Endothelial cell of umbilical vein (primary cell): ENCODE data around the gene IL6ST. TPM values are rescaled to one million over a fixed set of nuclear protein-coding genes. Genes with fewer than 3 reads are reported as not detected.
"Not testable (repeated sequence)": the region's sequence is repeated elsewhere in the genome, so short reads cannot be mapped to it uniquely, and the experiment has no call there.

Source experiments
- BruUV-seq: library from RNA; stranded (reverse); fragments of 400-500 nt; replicated peaks from 2 replicates; lab custom pipeline; 2021; lab: Mats Ljungman, UMichigan
- CTCF ChIA-PET: fragments of 300-600, 350-600 bp; sonication (Branson Sonifier 250); formaldehyde crosslinking; loops from one replicate; lab custom pipeline; 2021; ENCODE audit warnings: antibody characterized with exemption, inconsistent platforms; lab: Charles Lee
- POLR2A ChIA-PET: fragments of 300-600, 350-600 bp; sonication (Branson Sonifier 250); formaldehyde crosslinking; loops from one replicate; lab custom pipeline; 2021; ENCODE audit warnings: antibody characterized with exemption, inconsistent platforms; lab: Charles Lee
- DNase-seq: peaks from one replicate; pipeline ENCODE4 v3.0.0-alpha.2; 2011; ENCODE audit warnings: low read depth, low spot score
- FAIRE-seq: peaks from 2 replicates; lab custom pipeline; 2011; peaks lifted over from hg19 to GRCh38; lab: Jason Lieb, UNC
- H2AFZ ChIP-seq: 2 replicates; pipeline ENCODE4 v1.6.0; 2012; ENCODE audit warnings: low read depth, low read length, control low read depth, inconsistent platforms
- H3K27ac ChIP-seq: 2 replicates; pipeline ENCODE4 v1.5.1; 2011; ENCODE audit warnings: low read depth, mild to moderate bottlenecking, control low read depth, low read length, moderate library complexity; ENCODE audit not compliant: insufficient read depth
- H3K27me3 ChIP-seq, 2 experiments: 2 replicates each; pipeline versions ENCODE4 v1.6.0 to v1.6.1; 2011; ENCODE audit warnings: low read length in 2 of 2, mixed read lengths in 1 of 2; ENCODE audit not compliant: control insufficient read depth in 2 of 2, insufficient read depth in 2 of 2
- H3K36me3 ChIP-seq, 2 experiments: 2 replicates in 1 of 2; 3 replicates in 1 of 2; pipeline ENCODE4 v1.5.1; 2011; ENCODE audit warnings: low read length in 2 of 2, mild to moderate bottlenecking in 1 of 2, moderate library complexity in 1 of 2; ENCODE audit not compliant: control insufficient read depth in 2 of 2, insufficient read depth in 2 of 2; ENCODE audit errors: extremely low read depth in 1 of 2
- H3K4me1 ChIP-seq: 3 replicates; pipeline ENCODE4 v1.5.1; 2011; ENCODE audit warnings: mild to moderate bottlenecking, low read length; ENCODE audit not compliant: control insufficient read depth, insufficient read depth; ENCODE audit errors: extremely low read depth
- H3K4me2 ChIP-seq: 2 replicates; pipeline ENCODE4 v1.6.1; 2011; ENCODE audit warnings: low read length, control low read depth, mixed read lengths; ENCODE audit not compliant: insufficient read depth
- H3K4me3 ChIP-seq, 3 experiments: fragments of 200-600 bp in 1 of 3; sonication (generic), shearing (Covaris generic) in 1 of 3; replicated peaks in 1 of 3; 2 replicates each; pipeline ENCODE4 v1.5.1; 2011 to 2016; ENCODE audit warnings: control low read depth in 3 of 3, low read length in 3 of 3, mild to moderate bottlenecking in 2 of 3, inconsistent platforms in 1 of 3, low read depth in 1 of 3, moderate library complexity in 1 of 3; ENCODE audit not compliant: insufficient read depth in 1 of 3
- H3K79me2 ChIP-seq: 2 replicates; pipeline ENCODE4 v1.6.0; 2012; ENCODE audit warnings: low read length, inconsistent platforms; ENCODE audit not compliant: control insufficient read depth, insufficient read depth
- H3K9ac ChIP-seq: replicated peaks from 2 replicates; pipeline ENCODE3; 2011; ENCODE audit warnings: low read length, control low read depth; ENCODE audit not compliant: insufficient read depth; ENCODE audit errors: extremely low read depth
- H3K9me1 ChIP-seq: replicated peaks from 3 replicates; pipeline ENCODE4 v1.6.0; 2011; ENCODE audit warnings: mild to moderate bottlenecking, low read length; ENCODE audit not compliant: control insufficient read depth, insufficient read depth; ENCODE audit errors: extremely low read depth
- H3K9me3 ChIP-seq: replicated peaks from 2 replicates; pipeline ENCODE4 v1.5.1; 2012; ENCODE audit warnings: low read length, inconsistent platforms; ENCODE audit not compliant: control insufficient read depth, insufficient read depth
- H4K20me1 ChIP-seq: replicated peaks from 2 replicates; pipeline ENCODE3; 2011; ENCODE audit warnings: mild to moderate bottlenecking, low read length; ENCODE audit not compliant: control insufficient read depth, insufficient read depth; ENCODE audit errors: extremely low read depth
- CTCF ChIP-seq, 2 donors: IDR thresholded peaks; 1 replicate in 1 of 2; 2 replicates in 1 of 2; pipeline ENCODE4 v1.5.1; 2011; ENCODE audit warnings: low read length in 2 of 2, mild to moderate bottlenecking in 2 of 2, moderate library complexity in 2 of 2, control low read depth in 1 of 2, inconsistent platforms in 1 of 2, low read depth in 1 of 2; ENCODE audit not compliant: insufficient read depth in 1 of 2; ENCODE audit errors: extremely low read depth in 1 of 2
- EZH2 ChIP-seq: IDR thresholded peaks from 2 replicates; pipeline ENCODE4 v1.6.1; 2012; ENCODE audit warnings: borderline replicate concordance, low read depth, mild to moderate bottlenecking, moderate library complexity, low read length, inconsistent platforms; ENCODE audit not compliant: severe bottlenecking
- FOS ChIP-seq: IDR thresholded peaks from 2 replicates; pipeline ENCODE4 v1.6.1; 2011; ENCODE audit warnings: mild to moderate bottlenecking, low read length, moderate library complexity, borderline replicate concordance; ENCODE audit not compliant: insufficient read depth
- MAX ChIP-seq: IDR thresholded peaks from 2 replicates; pipeline ENCODE4 v1.6.1; 2011; ENCODE audit not compliant: insufficient read depth, insufficient read length
- dilution Hi-C: fragments of 300-500 bp; cut with MboI; formaldehyde crosslinking; loops from one replicate; pipeline ENCODE4 v1.15.0; 2019; ENCODE audit warnings: low sequenced_read_pairs; ENCODE audit not compliant: extremely low pct_ligation_motif_present
- intact Hi-C: fragments of 100-400 bp; cut with micrococcal nuclease; formaldehyde crosslinking; loops from one replicate; pipeline ENCODE4 v1.10.0; 2022
- polyA plus RNA-seq, 4 experiments: library from polyadenylated mRNA; depleted of rRNA in 3 of 4; stranded (reverse) in 3 of 4; unstranded in 1 of 4; fragments of >200 nt; gene quantifications; 2 replicates each; pipeline versions ENCODE4 v1.2.1 to v1.2.3, GENCODE V29; 2011 to 2012; ENCODE audit warnings: missing spikeins in 1 of 4
- total RNA-seq: library from RNA; stranded (reverse); gene quantifications from 2 replicates; pipeline ENCODE4 v1.2.3, GENCODE V29; 2021

Gene IL6ST
- total and polyA plus RNA-seq, 2 donors (not counting 3 experiments of a cell fraction or from before 2014, with no cell fraction given), result 135 to 345 TPM

- no peaks in the 10 kb centered on the region for H3K9me3 ChIP-seq
- POLR2A ChIA-PET, result no interaction called here
- H3K36me3 ChIP-seq, result peaks cover 36 to 48% of the 10 kb centered on the region in 2 experiments
- no peak overlapping the region for H2AFZ ChIP-seq
- TF ChIP-seq FOS, result no peak
- TF ChIP-seq CTCF (IDR thresholded peaks at IDR 0.05; ENCODE audit: extremely low read depth in 1 of 2, insufficient read depth in 1 of 2, low read depth in 1 of 2, low read length in 2 of 2), result no peak
- no peak for TF ChIP-seq EZH2
- TF ChIP-seq MAX, result no peak
- H3K4me1 ChIP-seq, result no peaks in the 10 kb centered on the region
- H3K4me3 ChIP-seq, result no peak overlapping the region
- BruUV-seq, result no TSS peak
- dilution Hi-C loops (no loop called here), intact Hi-C loops (no loop called here)
- DNase-seq (no peak), FAIRE-seq (peak; percentile 12)
- no peak overlapping the region for H3K27ac ChIP-seq
- CTCF ChIA-PET, result interaction anchor here (1.3 kb wide), 1 partner anchor 12 kb away, joined by 4 read pairs; no protein-coding TSS in a partner anchor
- no peaks in the 10 kb centered on the region for H4K20me1 ChIP-seq
- H3K9ac ChIP-seq, result no peak overlapping the region
- peaks cover 18% of the 10 kb centered on the region for H3K79me2 ChIP-seq
- no peak overlapping the region for H3K4me2 ChIP-seq
- no peaks in the 10 kb centered on the region for H3K27me3 ChIP-seq
- no peaks in the 10 kb centered on the region for H3K9me1 ChIP-seq
Measured at GRCh38 chr5:55959208-55959607, 35.6 kb downstream of the IL6ST start.

- peaks cover 5 to 31% of the 10 kb centered on the region in 2 experiments for H3K36me3 ChIP-seq
- not testable (repeated sequence) for H4K20me1 ChIP-seq
Measured at GRCh38 chr5:55941154-55941553, 53.6 kb downstream of the IL6ST start.

GRCh38 chr5:55937598-55937997 lies 57.2 kb downstream of the IL6ST start:
- BruUV-seq, H3K27ac ChIP-seq, H3K9me3 ChIP-seq, H3K4me1 ChIP-seq, H3K27me3 ChIP-seq, H3K79me2 ChIP-seq, H2AFZ ChIP-seq, H3K4me2 ChIP-seq, FAIRE-seq, dilution Hi-C loops, H3K9ac ChIP-seq, H3K9me1 ChIP-seq, POLR2A ChIA-PET, H4K20me1 ChIP-seq, H3K4me3 ChIP-seq, DNase-seq: not testable (repeated sequence)
- H3K36me3 ChIP-seq, result peaks cover 5 to 19% of the 10 kb centered on the region in 2 experiments
- CTCF ChIA-PET, result interaction anchor here (0.9 to 5.2 kb wide), 10 partner anchors 32 to 915 kb away, joined by 3 to 115 read pairs (median 8); no protein-coding TSS in a partner anchor
- intact Hi-C loops, result loop anchor here (10.0 kb wide), 1 partner anchor 897 kb away; no protein-coding TSS in a partner anchor

More at GRCh38 chr5:55941154-55941553, 53.6 kb downstream of the IL6ST start:
- H3K4me1 ChIP-seq, CTCF ChIA-PET, FAIRE-seq, dilution Hi-C loops, DNase-seq, H3K4me2 ChIP-seq, H3K9me1 ChIP-seq, H3K27ac ChIP-seq, H3K9ac ChIP-seq, intact Hi-C loops, POLR2A ChIA-PET, H3K79me2 ChIP-seq, H3K9me3 ChIP-seq, H2AFZ ChIP-seq, H3K27me3 ChIP-seq, H3K4me3 ChIP-seq: not testable (repeated sequence)
- BruUV-seq, result TSS peak; percentile 5
